Endothelial cell of umbilical vein (primary cell): ENCODE measurements around the gene RPS21.

Experiments
- CTCF ChIP-seq, 2 donors: IDR thresholded peaks; 1 replicate in 1 of 2; 2 replicates in 1 of 2; pipeline ENCODE4 v1.5.1; 2011; ENCODE audit warnings: low read length in 2 of 2, mild to moderate bottlenecking in 2 of 2, moderate library complexity in 2 of 2, control low read depth in 1 of 2, inconsistent platforms in 1 of 2, low read depth in 1 of 2; ENCODE audit not compliant: insufficient read depth in 1 of 2; ENCODE audit errors: extremely low read depth in 1 of 2
- EZH2 ChIP-seq: IDR thresholded peaks from 2 replicates; pipeline ENCODE4 v1.6.1; 2012; ENCODE audit warnings: borderline replicate concordance, low read depth, mild to moderate bottlenecking, moderate library complexity, low read length, inconsistent platforms; ENCODE audit not compliant: severe bottlenecking
- FOS ChIP-seq: IDR thresholded peaks from 2 replicates; pipeline ENCODE4 v1.6.1; 2011; ENCODE audit warnings: mild to moderate bottlenecking, low read length, moderate library complexity, borderline replicate concordance; ENCODE audit not compliant: insufficient read depth
- GATA2 ChIP-seq: IDR thresholded peaks from 2 replicates; pipeline ENCODE4 v1.7.0; 2011; ENCODE audit warnings: low read depth, mild to moderate bottlenecking, moderate library complexity, mixed read lengths, low read length; ENCODE audit not compliant: insufficient read length, insufficient read depth
- JUN ChIP-seq: IDR thresholded peaks from 2 replicates; pipeline ENCODE4 v1.6.1; 2011; ENCODE audit warnings: borderline replicate concordance, low read depth; ENCODE audit not compliant: insufficient read length, insufficient read depth
- MAX ChIP-seq: IDR thresholded peaks from 2 replicates; pipeline ENCODE4 v1.6.1; 2011; ENCODE audit not compliant: insufficient read depth, insufficient read length
- MYC ChIP-seq: IDR thresholded peaks from one replicate; pipeline ENCODE4 v1.6.1; 2011; ENCODE audit warnings: mild to moderate bottlenecking, low read depth, low read length
- POLR2A ChIP-seq: IDR thresholded peaks from 2 replicates; pipeline ENCODE4 v1.6.1; 2012; ENCODE audit warnings: low read depth, mild to moderate bottlenecking, control low read depth, low read length
- POLR2AphosphoS5 ChIP-seq: IDR thresholded peaks from 2 replicates; pipeline ENCODE4 v1.6.1; 2012; ENCODE audit warnings: low read depth, mild to moderate bottlenecking, control low read depth, low read length, moderate library complexity; ENCODE audit not compliant: insufficient read depth

GRCh38 chr20:62344092-62344491 is 42.8 kb upstream of the RPS21 start:
- TF ChIP-seq FOS: no peak
- no peak for TF ChIP-seq CTCF (IDR thresholded peaks at IDR 0.05; ENCODE audit: extremely low read depth in 1 of 2, insufficient read depth in 1 of 2, low read depth in 1 of 2, low read length in 2 of 2)
- TF ChIP-seq POLR2AphosphoS5: no peak
- TF ChIP-seq GATA2: no peak
- no peak for TF ChIP-seq POLR2A
- no peak for TF ChIP-seq EZH2
- no peak for TF ChIP-seq MYC
- no peak for TF ChIP-seq MAX
- no peak for TF ChIP-seq JUN
